Measurements from ENCODE around the gene WNT6.

- TF ChIP-seq CTCF (IDR thresholded peaks at IDR 0.05): no peak
- TF ChIP-seq POLR2AphosphoS5 (IDR thresholded peaks at IDR 0.05): no peak
Measured at GRCh38 chr2:218880102-218880858, 20.7 kb downstream of the WNT6 start, which contains the start of gene WNT10A.

Measured in prostate gland (tissue), 2 donors.